Activated T-helper 2 cell treated with anti-CD3 and anti-CD28 coated beads, Interferon-gamma antibody, Interleukin-2, Interleukin-4, amounts not matched to agents 10 μg/mL and 5 μg/mL and 100 μg/mL, durations not matched to agents 14 hours and 24 hours and 36 hours (primary cell): ENCODE measurements around the gene SENP7. TPM values are rescaled to one million over a fixed set of nuclear protein-coding genes. Genes with fewer than 3 reads are reported as not detected.
"Not testable (repeated sequence)": the region's sequence is repeated elsewhere in the genome, so short reads cannot be mapped to it uniquely, and the experiment has no call there.

Experiments used
- DNase-seq: peaks from one replicate; pipeline ENCODE4 v3.0.0; 2021; ENCODE audit warnings: low spot score
- H3K27ac Mint-ChIP-seq: one replicate; pipeline ENCODE4 v1.8.0; 2021; ENCODE audit warnings: mixed read lengths
- H3K27me3 Mint-ChIP-seq: one replicate; pipeline ENCODE4 v1.8.0; 2021; ENCODE audit warnings: low read depth, mixed read lengths
- H3K36me3 Mint-ChIP-seq: one replicate; pipeline ENCODE4 v1.8.0; 2021; ENCODE audit warnings: low read depth, mixed read lengths
- H3K4me1 Mint-ChIP-seq: one replicate; pipeline ENCODE4 v1.8.0; 2021; ENCODE audit warnings: low read depth, mixed read lengths
- H3K4me3 Mint-ChIP-seq: one replicate; pipeline ENCODE4 v1.8.0; 2021; ENCODE audit warnings: low read depth, mild to moderate bottlenecking, moderate library complexity, mixed read lengths
- H3K9me3 Mint-ChIP-seq: one replicate; pipeline ENCODE4 v1.8.0; 2021; ENCODE audit warnings: mixed read lengths
- intact Hi-C: fragments of 100-400 bp; cut with micrococcal nuclease; formaldehyde crosslinking; loops from one replicate; pipeline ENCODE4 v1.15.1; 2023
- total RNA-seq: library from RNA; stranded (reverse); gene quantifications from 2 replicates; pipeline ENCODE4 v1.2.3, GENCODE V29; 2022

The SENP7 gene
- 10.7 and 10.8 TPM in 2 replicates for total RNA-seq

GRCh38 chr3:101512646-101513418, at the start of gene SENP7:
Gene SENP7, minus strand, starts transcription at chr3:101513212. Its CDS starts 82 bp downstream, at chr3:101513130.
- Mint-ChIP-seq H3K4me1 (peaks cover 26% of the 10 kb centered on the region), H3K27me3 (no peaks in the 10 kb centered on the region), H3K36me3 (peaks cover 12% of the 10 kb centered on the region), H3K4me3 (peak within 1 kb of the TSS; percentile 96), H3K9me3 (no peaks in the 10 kb centered on the region), H3K27ac (peak within 1 kb of the TSS; percentile 93)
- intact Hi-C loops = loop anchor here (5.0 kb wide), 1 partner anchor 131 kb away; no protein-coding TSS in a partner anchor
- peak; percentile 68 for DNase-seq

GRCh38 chr3:101561630-101562328, 48.8 kb upstream of the SENP7 start, which contains the start of gene TRMT10C:
Gene TRMT10C, plus strand, starts transcription at chr3:101561868. Its CDS starts 2,914 bp downstream, at chr3:101564782.
- intact Hi-C loops = loop anchor here (1.0 to 2.0 kb wide), 5 partner anchors 13 to 163 kb away; partner anchors contain the start of genes CEP97, PCNP and ZBTB11
- Mint-ChIP-seq H3K36me3 (peaks cover 44% of the 10 kb centered on the region), H3K4me3 (peak within 1 kb of the TSS; percentile 97), H3K27ac (peak within 1 kb of the TSS; percentile 97), H3K27me3 (peaks cover 1% of the 10 kb centered on the region), H3K9me3 (no peaks in the 10 kb centered on the region), H3K4me1 (peaks cover 26% of the 10 kb centered on the region)
- peak; percentile 89 for DNase-seq

GRCh38 chr3:101556064-101556463, 43.1 kb upstream of the SENP7 start:
- Mint-ChIP-seq H3K27ac (no peak overlapping the region), H3K4me3 (no peak overlapping the region), H3K4me1 (peaks cover 7% of the 10 kb centered on the region), H3K36me3 (no peaks in the 10 kb centered on the region), H3K9me3 (no peaks in the 10 kb centered on the region), H3K27me3 (peaks cover 10% of the 10 kb centered on the region)
- no peak for DNase-seq
- intact Hi-C loops = no loop called here

- H3K27ac Mint-ChIP-seq, DNase-seq, H3K36me3 Mint-ChIP-seq, H3K4me3 Mint-ChIP-seq, H3K9me3 Mint-ChIP-seq, intact Hi-C loops, H3K27me3 Mint-ChIP-seq, H3K4me1 Mint-ChIP-seq: not testable (repeated sequence)
These were observed 40.4 kb upstream of the SENP7 start for GRCh38 chr3:101553381-101553780.

GRCh38 chr3:101551359-101552081, 38.5 kb upstream of the SENP7 start:
- H3K4me1 Mint-ChIP-seq, H3K36me3 Mint-ChIP-seq, intact Hi-C loops, H3K9me3 Mint-ChIP-seq, H3K4me3 Mint-ChIP-seq, DNase-seq, H3K27me3 Mint-ChIP-seq, H3K27ac Mint-ChIP-seq: not testable (repeated sequence)

GRCh38 chr3:101549473-101549872, 36.5 kb upstream of the SENP7 start:
- H3K9me3 Mint-ChIP-seq = no peaks in the 10 kb centered on the region
- intact Hi-C loops = no loop called here
- no peaks in the 10 kb centered on the region for H3K27me3 Mint-ChIP-seq
- H3K4me1 Mint-ChIP-seq = peaks cover 12% of the 10 kb centered on the region
- H3K27ac Mint-ChIP-seq = no peak overlapping the region
- DNase-seq = no peak
- H3K36me3 Mint-ChIP-seq = no peaks in the 10 kb centered on the region
- no peak overlapping the region for H3K4me3 Mint-ChIP-seq

- Mint-ChIP-seq H3K4me1 (peaks cover 20% of the 10 kb centered on the region), H3K36me3 (no peaks in the 10 kb centered on the region), H3K27ac (peak overlapping the region; percentile 5), H3K9me3 (no peaks in the 10 kb centered on the region), H3K27me3 (no peaks in the 10 kb centered on the region), H3K4me3 (no peak overlapping the region)
- intact Hi-C loops = no loop called here
- no peak for DNase-seq
These were observed 35.6 kb upstream of the SENP7 start for GRCh38 chr3:101548527-101549105.

- Mint-ChIP-seq H3K4me3 (peak overlapping the region; percentile 2), H3K36me3 (no peaks in the 10 kb centered on the region), H3K27me3 (peaks cover 4% of the 10 kb centered on the region), H3K27ac (peak overlapping the region; percentile 27), H3K9me3 (peaks cover 4% of the 10 kb centered on the region), H3K4me1 (peaks cover 34% of the 10 kb centered on the region)
- no peak for DNase-seq
- intact Hi-C loops = loop anchor here (1.0 kb wide), 1 partner anchor 17 kb away; the partner anchor contains the start of gene TRMT10C
These were observed 31.3 kb upstream of the SENP7 start for GRCh38 chr3:101544161-101544850.

- peak overlapping the region; percentile 79 for H3K27ac Mint-ChIP-seq
- no peak overlapping the region for H3K4me3 Mint-ChIP-seq
- peaks cover 14% of the 10 kb centered on the region for H3K27me3 Mint-ChIP-seq
- intact Hi-C loops = loop anchor here (1.0 kb wide), 1 partner anchor 25 kb away; no protein-coding TSS in a partner anchor
- H3K4me1 Mint-ChIP-seq = peaks cover 26% of the 10 kb centered on the region
- H3K9me3 Mint-ChIP-seq = peaks cover 4% of the 10 kb centered on the region
- DNase-seq = no peak
- H3K36me3 Mint-ChIP-seq = no peaks in the 10 kb centered on the region
These were observed 29.9 kb upstream of the SENP7 start for GRCh38 chr3:101542957-101543356.

GRCh38 chr3:101536955-101537354, 23.9 kb upstream of the SENP7 start:
- H3K27ac Mint-ChIP-seq, H3K4me1 Mint-ChIP-seq, DNase-seq, intact Hi-C loops, H3K36me3 Mint-ChIP-seq, H3K4me3 Mint-ChIP-seq, H3K9me3 Mint-ChIP-seq: not testable (repeated sequence)
- peaks cover 19% of the 10 kb centered on the region for H3K27me3 Mint-ChIP-seq

- H3K27ac Mint-ChIP-seq = no peak overlapping the region
- H3K4me3 Mint-ChIP-seq = no peak overlapping the region
- no peaks in the 10 kb centered on the region for H3K36me3 Mint-ChIP-seq
- H3K27me3 Mint-ChIP-seq = peaks cover 19% of the 10 kb centered on the region
- peaks cover 4% of the 10 kb centered on the region for H3K9me3 Mint-ChIP-seq
- intact Hi-C loops = no loop called here
- DNase-seq = no peak
- H3K4me1 Mint-ChIP-seq = peaks cover 13% of the 10 kb centered on the region
These were observed 23.3 kb upstream of the SENP7 start for GRCh38 chr3:101536266-101536665.

- intact Hi-C loops = no loop called here
- DNase-seq = no peak
- Mint-ChIP-seq H3K27me3 (peaks cover 19% of the 10 kb centered on the region), H3K27ac (no peak overlapping the region), H3K9me3 (peaks cover 7% of the 10 kb centered on the region), H3K36me3 (peaks cover under 1% of the 10 kb centered on the region), H3K4me1 (peaks cover 23% of the 10 kb centered on the region), H3K4me3 (no peak overlapping the region)
These were observed 22.2 kb upstream of the SENP7 start for GRCh38 chr3:101535221-101535620.
